IMR-90 (cell line): ENCODE data around the gene UNC119. TPM values are rescaled to one million over a fixed set of nuclear protein-coding genes. Genes with fewer than 3 reads are reported as not detected.

Source experiments
- ATAC-seq: fragments of 200-7000 bp; cut with Tn5 transposase; 2 replicates; pipeline ENCODE4 v1.9.1; 2020; ENCODE audit warnings: low read depth, mild to moderate bottlenecking, moderate library complexity
- BruUV-seq: library from RNA; stranded (reverse); fragments of 400-500 nt; replicated peaks from 2 replicates; lab custom pipeline; 2021; lab: Mats Ljungman, UMichigan
- CTCF ChIA-PET: fragments of 300-600 bp; formaldehyde crosslinking; extraction: SDS; loops from one replicate; lab custom pipeline; 2021; ENCODE audit warnings: antibody characterized with exemption; lab: Yijun Ruan, JAX
- POLR2A ChIA-PET: fragments of 300-600 bp; sonication (Branson Sonifier 250); formaldehyde crosslinking; loops from one replicate; lab custom pipeline; 2022; ENCODE audit warnings: antibody characterized with exemption; ENCODE audit not compliant: unreplicated experiment; lab: Charles Lee
- DNase-seq: peaks from one replicate; pipeline ENCODE4 v3.0.0; 2013
- H2AFZ ChIP-seq: replicated peaks from 2 replicates; pipeline ENCODE3; 2013; ENCODE audit warnings: low read length, mild to moderate bottlenecking; ENCODE audit not compliant: poor library complexity
- H2AK5ac ChIP-seq: 2 replicates; pipeline ENCODE4 v1.6.1; 2013; ENCODE audit warnings: low read depth, low read length, inconsistent platforms
- H2AK9ac ChIP-seq: replicated peaks from 2 replicates; pipeline ENCODE3; 2013; ENCODE audit warnings: mild to moderate bottlenecking, low read depth, low read length, moderate library complexity; ENCODE audit not compliant: poor library complexity
- H2BK120ac ChIP-seq: 2 replicates; pipeline ENCODE4 v1.6.1; 2013; ENCODE audit warnings: low read depth, low read length, inconsistent platforms
- H2BK15ac ChIP-seq: 3 replicates; pipeline ENCODE4 v1.6.1; 2013; ENCODE audit warnings: low read depth, low read length, inconsistent platforms
- H2BK20ac ChIP-seq: 2 replicates; pipeline ENCODE4 v1.6.1; 2013; ENCODE audit warnings: low read depth, mild to moderate bottlenecking, inconsistent platforms, low read length, moderate library complexity
- H2BK5ac ChIP-seq: 2 replicates; pipeline ENCODE4 v1.6.1; 2013; ENCODE audit warnings: mild to moderate bottlenecking, low read depth, low read length, inconsistent platforms; ENCODE audit not compliant: poor library complexity, severe bottlenecking
- H3K14ac ChIP-seq: replicated peaks from 2 replicates; pipeline ENCODE4 v1.6.1; 2013; ENCODE audit warnings: low read depth, low read length, inconsistent platforms
- H3K18ac ChIP-seq: 2 replicates; pipeline ENCODE4 v1.6.1; 2013; ENCODE audit warnings: low read depth, low read length, control low read depth
- H3K23ac ChIP-seq: 2 replicates; pipeline ENCODE4 v1.6.1; 2013; ENCODE audit warnings: low read depth, low read length, inconsistent platforms
- H3K27ac ChIP-seq: 2 replicates; pipeline ENCODE4 v1.5.1; 2013; ENCODE audit warnings: mild to moderate bottlenecking, control low read depth, low read length; ENCODE audit not compliant: insufficient read depth
- H3K27me3 ChIP-seq: 2 replicates; pipeline ENCODE4 v1.6.1; 2013; ENCODE audit warnings: low read length; ENCODE audit not compliant: control insufficient read depth, insufficient read depth
- H3K36me3 ChIP-seq: 2 replicates; pipeline ENCODE4 v1.6.1; 2013; ENCODE audit warnings: low read length, mixed read lengths; ENCODE audit not compliant: control insufficient read depth, insufficient read depth
- H3K4ac ChIP-seq: 2 replicates; pipeline ENCODE4 v1.6.1; 2013; ENCODE audit warnings: low read depth, low read length, inconsistent platforms
- H3K4me1 ChIP-seq: 2 replicates; pipeline ENCODE4 v1.6.1; 2013; ENCODE audit warnings: low read length, mixed read lengths; ENCODE audit not compliant: control insufficient read depth, insufficient read depth
- H3K4me2 ChIP-seq: 2 replicates; pipeline ENCODE4 v1.6.1; 2013; ENCODE audit warnings: low read depth, mild to moderate bottlenecking, control low read depth, low read length, moderate library complexity
- H3K4me3 ChIP-seq: 2 replicates; pipeline ENCODE4 v1.5.1; 2013; ENCODE audit warnings: low read depth, mild to moderate bottlenecking, control low read depth, low read length, moderate library complexity; ENCODE audit not compliant: insufficient read depth
- H3K56ac ChIP-seq: 2 replicates; pipeline ENCODE4 v1.6.1; 2013; ENCODE audit warnings: low read length, inconsistent platforms; ENCODE audit not compliant: insufficient read depth; ENCODE audit errors: extremely low read depth
- H3K79me1 ChIP-seq, 2 experiments: 2 replicates each; pipeline ENCODE4 v1.6.1; 2013; ENCODE audit warnings: low read length in 2 of 2, inconsistent platforms in 1 of 2, low read depth in 1 of 2
- H3K9ac ChIP-seq: 2 replicates; pipeline ENCODE4 v1.6.1; 2013; ENCODE audit warnings: low read depth, low read length, control low read depth
- H3K9me1 ChIP-seq: 2 replicates; pipeline ENCODE4 v1.6.1; 2013; ENCODE audit warnings: low read length, inconsistent platforms; ENCODE audit not compliant: insufficient read depth
- H3K9me3 ChIP-seq: 2 replicates; pipeline ENCODE4 v1.6.1; 2013; ENCODE audit warnings: low read length; ENCODE audit not compliant: control insufficient read depth, insufficient read depth
- H4K20me1 ChIP-seq: 2 replicates; pipeline ENCODE4 v1.6.1; 2013; ENCODE audit warnings: low read length, inconsistent platforms; ENCODE audit not compliant: insufficient read depth
- H4K5ac ChIP-seq: 2 replicates; pipeline ENCODE4 v1.6.1; 2013; ENCODE audit warnings: mild to moderate bottlenecking, low read depth, low read length, control low read depth
- H4K8ac ChIP-seq, 2 experiments: 2 replicates each; pipeline ENCODE4 v1.6.1; 2013; ENCODE audit warnings: low read depth in 2 of 2, low read length in 2 of 2, control low read depth in 1 of 2, inconsistent platforms in 1 of 2
- H4K91ac ChIP-seq: 2 replicates; pipeline ENCODE4 v1.6.1; 2013; ENCODE audit warnings: low read depth, low read length, inconsistent platforms; ENCODE audit not compliant: insufficient read depth
- BHLHE40 ChIP-seq: fragments of 150-350 bp; IDR thresholded peaks from 2 replicates; pipeline ENCODE4 v1.6.1; 2016; ENCODE audit warnings: mild to moderate bottlenecking, low read depth, low read length
- CEBPB ChIP-seq: IDR thresholded peaks from 2 replicates; pipeline ENCODE4 v1.6.1; 2012; ENCODE audit warnings: low read depth, low read length, improper control_type of control experiment
- CHD1 ChIP-seq: IDR thresholded peaks from 2 replicates; pipeline ENCODE4 v1.6.1; 2012; ENCODE audit warnings: low read depth, low read length, improper control_type of control experiment
- CTCF ChIP-seq: conservative IDR thresholded peaks from 2 replicates; pipeline ENCODE4 v1.5.1; 2012; ENCODE audit warnings: mild to moderate bottlenecking, low read depth, low read length, improper control_type of control experiment
- FOS ChIP-seq: fragments of 150-350 bp; IDR thresholded peaks from 2 replicates; pipeline ENCODE4 v1.6.1; 2016; ENCODE audit warnings: low read depth, low read length
- MAFK ChIP-seq: IDR thresholded peaks from 2 replicates; pipeline ENCODE4 v1.6.1; 2012; ENCODE audit warnings: low read depth, low read length, improper control_type of control experiment
- MAZ ChIP-seq: IDR thresholded peaks from 2 replicates; pipeline ENCODE4 v1.6.1; 2012; ENCODE audit warnings: low read depth, mild to moderate bottlenecking, low read length, improper control_type of control experiment, moderate library complexity, borderline replicate concordance
- MXI1 ChIP-seq: IDR thresholded peaks from 2 replicates; pipeline ENCODE4 v1.6.1; 2012; ENCODE audit warnings: low read depth, mild to moderate bottlenecking, low read length, moderate library complexity, borderline replicate concordance
- NFE2L2 ChIP-seq: fragments of 150-350 bp; IDR thresholded peaks from 2 replicates; pipeline ENCODE4 v1.6.1; 2016; ENCODE audit warnings: low read depth, mild to moderate bottlenecking, low read length
- POLR2A ChIP-seq: IDR thresholded peaks from 2 replicates; pipeline ENCODE4 v1.6.1; 2012; ENCODE audit warnings: mild to moderate bottlenecking, low read depth, low read length
- RAD21 ChIP-seq: IDR thresholded peaks from 2 replicates; pipeline ENCODE4 v1.6.1; 2012; ENCODE audit warnings: low read length, improper control_type of control experiment
- RCOR1 ChIP-seq: IDR thresholded peaks from 2 replicates; pipeline ENCODE4 v1.6.1; 2012; ENCODE audit warnings: mild to moderate bottlenecking, low read length, improper control_type of control experiment; ENCODE audit not compliant: insufficient replicate concordance
- RFX5 ChIP-seq: IDR thresholded peaks from 2 replicates; pipeline ENCODE4 v1.8.0; 2012; ENCODE audit warnings: low read depth, mild to moderate bottlenecking, low read length, moderate library complexity
- SMC3 ChIP-seq: fragments of 150-350 bp; IDR thresholded peaks from 2 replicates; pipeline ENCODE4 v1.6.1; 2016; ENCODE audit warnings: low read depth, mild to moderate bottlenecking, antibody characterized with exemption, low read length, moderate library complexity
- USF2 ChIP-seq: fragments of 150-350 bp; IDR thresholded peaks from 2 replicates; pipeline ENCODE4 v1.6.1; 2017; ENCODE audit warnings: mild to moderate bottlenecking, antibody characterized with exemption, low read length, low read depth
- WGBS, 2 experiments: methylation state at CpG; one replicate each; pipeline versions ENCODE4 v1.1.5 to v1.1.7; 2013; ENCODE audit warnings: missing lambda C conversion rate in 2 of 2; ENCODE audit not compliant: insufficient read length in 1 of 2; ENCODE audit errors: extremely low coverage in 2 of 2; 5-methylcytosine and 5-hydroxymethylcytosine counted together
- dilution Hi-C: fragments of 300-500 bp; cut with HindIII; formaldehyde crosslinking; loops from one replicate; pipeline ENCODE4 v1.14.3; 2018; ENCODE audit warnings: low sequenced_read_pairs; ENCODE audit not compliant: unreplicated experiment
- in situ Hi-C: fragments of 300-500 bp; cut with MboI; formaldehyde crosslinking; loops from 3 replicates; pipeline ENCODE4 v1.14.3; 2019; ENCODE audit warnings: low sequenced_read_pairs, inconsistent platforms, mixed read lengths
- intact Hi-C: fragments of 100-400 bp; cut with micrococcal nuclease; formaldehyde crosslinking; loops from 2 replicates; pipeline ENCODE4 v1.10.0; 2022
- polyA plus RNA-seq, 3 experiments: library from polyadenylated mRNA; depleted of rRNA; stranded (reverse); fragments of >200 nt; gene quantifications; 2 replicates each; pipeline ENCODE4 v1.2.3, GENCODE V29; 2012; ENCODE audit warnings: low replicate concordance in 1 of 3
- total RNA-seq: library from RNA; depleted of rRNA; stranded (reverse); fragments of >200 nt; gene quantifications from 2 replicates; pipeline ENCODE4 v1.2.3, GENCODE V29; 2012
- TF ChIP-seq, protein P1 (sequence below): fragments of 150-350 bp; IDR thresholded peaks from 2 replicates; pipeline ENCODE4 v1.6.1; 2016; ENCODE audit warnings: low read depth, mild to moderate bottlenecking, low read length, moderate library complexity, borderline replicate concordance

The UNC119 gene
- total and polyA plus RNA-seq, 2 of the 4 experiments (the other 2 are of a cell fraction): 22.4 to 57.4 TPM

GRCh38 chr17:28555022-28555421, 2.6 kb upstream of the UNC119 start:
- POLR2A ChIA-PET: no interaction called here

More at GRCh38 chr17:28555022-28555421, 2.6 kb upstream of the UNC119 start:
- Histone ChIP-seq H4K5ac (no peak overlapping the region), H4K91ac (no peak overlapping the region), H3K79me1 (peaks cover 11 to 22% of the 10 kb centered on the region in 2 experiments), H3K23ac (no peak overlapping the region), H3K27ac (no peak overlapping the region), H2BK15ac (no peak overlapping the region), H3K56ac (no peak overlapping the region), H3K14ac (no peak overlapping the region), H2BK20ac (no peak overlapping the region), H3K9ac (no peak overlapping the region), H3K4me2 (no peak overlapping the region), H2AK5ac (no peak overlapping the region), H4K20me1 (peaks cover 13% of the 10 kb centered on the region), H3K9me3 (no peaks in the 10 kb centered on the region), H2BK120ac (no peak overlapping the region), H3K9me1 (peaks cover 10% of the 10 kb centered on the region; the same call in 1 of the 2 replicates), H4K8ac (no peak overlapping the region), H3K18ac (no peak overlapping the region), H3K4me3 (no peak overlapping the region), H3K36me3 (peaks cover 37% of the 10 kb centered on the region), H2AK9ac (no peak overlapping the region), H3K4ac (no peak overlapping the region), H3K27me3 (no peaks in the 10 kb centered on the region), H2BK5ac (no peak overlapping the region), H2AFZ (no peak overlapping the region), H3K4me1 (peaks cover 6% of the 10 kb centered on the region)
- no CpG with 5 or more reads among the region's 3 CpGs for WGBS, 2 experiments
- in situ Hi-C loops (no loop called here), dilution Hi-C loops (no loop called here), intact Hi-C loops (no loop called here)
- no TSS peak for BruUV-seq
- TF ChIP-seq RCOR1 (no peak), CTCF (no peak), USF2 (no peak), CHD1 (no peak), MXI1 (no peak), RAD21 (no peak), FOS (no peak), POLR2A (no peak), NFE2L2 (no peak), MAZ (no peak), BHLHE40 (no peak), SMC3 (no peak), RFX5 (no peak), CEBPB (no peak), MAFK (no peak)
- TF ChIP-seq, protein P1, sequence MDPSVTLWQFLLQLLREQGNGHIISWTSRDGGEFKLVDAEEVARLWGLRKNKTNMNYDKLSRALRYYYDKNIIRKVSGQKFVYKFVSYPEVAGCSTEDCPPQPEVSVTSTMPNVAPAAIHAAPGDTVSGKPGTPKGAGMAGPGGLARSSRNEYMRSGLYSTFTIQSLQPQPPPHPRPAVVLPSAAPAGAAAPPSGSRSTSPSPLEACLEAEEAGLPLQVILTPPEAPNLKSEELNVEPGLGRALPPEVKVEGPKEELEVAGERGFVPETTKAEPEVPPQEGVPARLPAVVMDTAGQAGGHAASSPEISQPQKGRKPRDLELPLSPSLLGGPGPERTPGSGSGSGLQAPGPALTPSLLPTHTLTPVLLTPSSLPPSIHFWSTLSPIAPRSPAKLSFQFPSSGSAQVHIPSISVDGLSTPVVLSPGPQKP: no peak
- CTCF ChIA-PET: no interaction called here
- no peak for DNase-seq
- ATAC-seq: no peak
